IgD-negative memory B cell (primary cell): ENCODE measurements around the gene ABCA13. TPM values are rescaled to one million over a fixed set of nuclear protein-coding genes. Genes with fewer than 3 reads are reported as not detected.

Experiments used
- H3K27ac Mint-ChIP-seq, 3 donors: one replicate each; pipeline ENCODE4 v1.8.0; 2020 to 2022; ENCODE audit warnings: mild to moderate bottlenecking in 3 of 3, mixed read lengths in 3 of 3, moderate library complexity in 1 of 3
- H3K27me3 Mint-ChIP-seq: one replicate; pipeline ENCODE4 v1.8.0; 2021; ENCODE audit warnings: mixed read lengths
- H3K36me3 Mint-ChIP-seq: one replicate; pipeline ENCODE4 v1.8.0; 2020; ENCODE audit warnings: mild to moderate bottlenecking, mixed read lengths
- H3K4me1 Mint-ChIP-seq, 3 donors: one replicate each; pipeline ENCODE4 v1.8.0; 2020 to 2022; ENCODE audit warnings: mixed read lengths in 3 of 3, mild to moderate bottlenecking in 1 of 3
- H3K4me3 Mint-ChIP-seq, 4 donors: one replicate each; pipeline ENCODE4 v1.8.0; 2020 to 2022; ENCODE audit warnings: mild to moderate bottlenecking in 4 of 4, mixed read lengths in 4 of 4, moderate library complexity in 3 of 4
- H3K9me3 Mint-ChIP-seq, 3 donors: one replicate each; pipeline ENCODE4 v1.8.0; 2020 to 2021; ENCODE audit warnings: mixed read lengths in 3 of 3, mild to moderate bottlenecking in 1 of 3
- polyA plus RNA-seq: library from polyadenylated mRNA; unstranded; fragments of 300-500 nt; fragmentation: Illumina TruSeq; gene quantifications from one replicate; pipeline ENCODE4 v1.2.3, GENCODE V29; 2021

Gene ABCA13
- polyA plus RNA-seq, 1 donor from 2014 or later, result not detected

- Mint-ChIP-seq H3K36me3 (no peaks in the 10 kb centered on the region), H3K9me3 (peaks cover 0 to 5% (median 0%) of the 10 kb centered on the region in 3 donors), H3K4me3 (no peak overlapping the region), H3K27me3 (no peaks in the 10 kb centered on the region), H3K4me1 (no peaks in the 10 kb centered on the region), H3K27ac (no peak overlapping the region)
Measured at GRCh38 chr7:48471196-48471595, 299.9 kb downstream of the ABCA13 start.

DNA sequence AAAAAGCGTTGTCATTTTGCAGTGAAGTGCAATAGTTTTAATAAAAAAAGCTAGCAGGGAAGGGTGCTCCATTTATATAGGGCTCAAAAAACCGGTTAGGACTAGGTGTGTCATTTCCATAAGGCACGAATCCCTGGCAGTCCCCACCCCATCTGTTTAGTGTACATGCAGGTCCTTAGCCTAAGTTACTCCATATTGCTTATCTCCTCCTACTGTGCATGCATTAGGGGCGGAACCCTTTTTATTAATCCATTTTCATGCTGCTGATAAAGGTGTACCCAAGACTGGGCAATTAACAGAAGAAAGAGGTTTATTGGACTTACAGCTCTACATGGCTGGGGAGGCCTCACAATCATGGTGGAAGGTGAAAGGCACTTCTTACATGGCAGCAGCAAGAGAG lies 301.4 kb downstream of the ABCA13 start:
- Mint-ChIP-seq H3K36me3 (peaks cover 1% of the 10 kb centered on the region), H3K4me1 (no peaks in the 10 kb centered on the region), H3K27ac (no peak overlapping the region), H3K4me3 (no peak overlapping the region), H3K9me3 (peaks cover 0 to 12% (median 0%) of the 10 kb centered on the region in 3 donors), H3K27me3 (no peaks in the 10 kb centered on the region)

DNA sequence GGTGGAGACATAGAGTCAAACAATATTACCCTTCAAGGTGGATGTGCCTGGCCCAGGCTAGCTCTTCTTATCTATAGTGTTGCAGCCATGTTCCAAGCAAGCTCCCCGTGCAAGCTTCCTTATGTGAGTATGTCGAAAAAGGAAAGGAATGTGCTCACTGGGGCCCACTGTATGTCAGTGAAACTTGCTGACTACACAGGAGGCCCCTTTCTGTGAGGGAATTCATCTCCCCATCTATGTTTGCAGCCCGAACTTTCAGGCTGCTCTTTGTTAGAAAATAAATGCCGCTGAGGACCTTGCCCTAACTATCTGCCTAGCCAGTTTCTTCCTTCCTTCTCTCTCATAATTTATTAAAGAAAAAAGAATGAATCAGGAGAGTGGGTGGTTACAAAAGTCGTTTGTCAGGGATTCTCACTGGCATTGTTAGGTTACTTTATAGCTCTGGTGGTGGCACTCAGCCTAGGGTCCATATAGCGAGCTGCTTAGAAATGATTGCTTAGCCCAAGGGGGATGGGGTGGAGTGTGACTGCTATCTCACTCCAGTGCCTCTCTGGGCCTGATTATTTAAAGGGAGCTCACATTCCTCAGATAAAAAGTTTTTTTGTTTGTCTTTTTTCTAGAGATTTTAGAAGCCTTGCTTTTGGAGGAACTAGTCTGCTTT lies 302.1 kb downstream of the ABCA13 start:
- H3K36me3 Mint-ChIP-seq, result peaks cover 1% of the 10 kb centered on the region
- no peak overlapping the region for H3K4me3 Mint-ChIP-seq
- no peaks in the 10 kb centered on the region for H3K4me1 Mint-ChIP-seq
- peaks cover 0 to 10% (median 2%) of the 10 kb centered on the region in 3 donors for H3K9me3 Mint-ChIP-seq
- no peak overlapping the region for H3K27ac Mint-ChIP-seq
- no peaks in the 10 kb centered on the region for H3K27me3 Mint-ChIP-seq

GRCh38 chr7:48481235-48481634 lies 310.0 kb downstream of the ABCA13 start:
- no peak overlapping the region for H3K4me3 Mint-ChIP-seq
- no peaks in the 10 kb centered on the region for H3K27me3 Mint-ChIP-seq
- no peaks in the 10 kb centered on the region for H3K4me1 Mint-ChIP-seq
- H3K9me3 Mint-ChIP-seq, result peaks cover 2 to 11% (median 5%) of the 10 kb centered on the region in 3 donors
- no peak overlapping the region for H3K27ac Mint-ChIP-seq
- peaks cover 1% of the 10 kb centered on the region for H3K36me3 Mint-ChIP-seq

GRCh38 chr7:48497521-48497920 lies 326.3 kb downstream of the ABCA13 start:
- Mint-ChIP-seq H3K36me3 (no peaks in the 10 kb centered on the region), H3K4me3 (no peak overlapping the region), H3K4me1 (no peaks in the 10 kb centered on the region), H3K27me3 (no peaks in the 10 kb centered on the region), H3K9me3 (peaks cover 0 to 5% (median 0%) of the 10 kb centered on the region in 3 donors), H3K27ac (no peak overlapping the region)

- Mint-ChIP-seq H3K36me3 (no peaks in the 10 kb centered on the region), H3K4me1 (no peaks in the 10 kb centered on the region), H3K27ac (no peak overlapping the region), H3K4me3 (no peak overlapping the region), H3K9me3 (peaks cover 0 to 5% (median 0%) of the 10 kb centered on the region in 3 donors), H3K27me3 (no peaks in the 10 kb centered on the region)
Measured at GRCh38 chr7:48502021-48502420, 330.8 kb downstream of the ABCA13 start.

DNA sequence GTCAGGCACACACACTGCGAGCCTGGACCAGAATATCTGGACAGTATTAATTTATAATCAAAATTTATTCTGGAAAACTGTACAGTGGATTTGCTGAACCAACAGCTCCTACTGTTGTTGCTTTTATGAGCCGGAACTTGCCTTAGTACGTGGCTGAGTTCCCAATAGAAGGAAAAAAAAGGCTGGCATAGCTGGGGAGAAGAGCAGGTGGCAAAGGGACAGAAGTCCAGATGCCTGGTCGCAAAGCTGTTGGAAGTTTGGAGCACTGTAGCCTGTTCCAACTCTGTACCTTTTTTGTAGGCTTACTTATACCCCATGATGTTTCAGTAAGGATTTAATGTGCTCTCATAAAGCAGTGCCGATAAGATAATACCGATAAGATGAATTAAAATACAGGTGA lies 333.8 kb downstream of the ABCA13 start:
- H3K27ac Mint-ChIP-seq, result no peak overlapping the region
- H3K4me3 Mint-ChIP-seq, result no peak overlapping the region
- H3K36me3 Mint-ChIP-seq, result no peaks in the 10 kb centered on the region
- no peaks in the 10 kb centered on the region for H3K4me1 Mint-ChIP-seq
- no peaks in the 10 kb centered on the region for H3K9me3 Mint-ChIP-seq
- no peaks in the 10 kb centered on the region for H3K27me3 Mint-ChIP-seq

DNA sequence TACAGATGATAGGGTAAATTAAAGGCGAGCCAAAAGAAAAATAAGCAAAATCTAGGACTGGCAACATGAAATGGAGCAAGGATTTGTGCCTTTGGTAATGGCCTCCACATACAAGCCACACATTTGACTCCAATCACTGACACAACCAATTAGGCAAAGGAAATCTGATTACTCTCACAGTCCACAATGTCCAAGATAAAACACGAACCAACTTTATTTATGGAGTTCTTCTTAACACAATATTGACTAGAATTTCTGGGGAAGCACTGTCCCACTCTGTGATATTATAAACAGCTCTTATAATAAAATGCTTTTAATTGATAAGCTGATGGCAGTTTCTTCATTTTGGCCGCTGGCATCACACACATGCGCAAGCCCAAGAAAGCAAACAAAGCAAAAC lies 334.2 kb downstream of the ABCA13 start:
- Mint-ChIP-seq H3K9me3 (no peaks in the 10 kb centered on the region), H3K36me3 (no peaks in the 10 kb centered on the region), H3K27ac (no peak overlapping the region), H3K4me1 (no peaks in the 10 kb centered on the region), H3K27me3 (no peaks in the 10 kb centered on the region), H3K4me3 (no peak overlapping the region)

DNA sequence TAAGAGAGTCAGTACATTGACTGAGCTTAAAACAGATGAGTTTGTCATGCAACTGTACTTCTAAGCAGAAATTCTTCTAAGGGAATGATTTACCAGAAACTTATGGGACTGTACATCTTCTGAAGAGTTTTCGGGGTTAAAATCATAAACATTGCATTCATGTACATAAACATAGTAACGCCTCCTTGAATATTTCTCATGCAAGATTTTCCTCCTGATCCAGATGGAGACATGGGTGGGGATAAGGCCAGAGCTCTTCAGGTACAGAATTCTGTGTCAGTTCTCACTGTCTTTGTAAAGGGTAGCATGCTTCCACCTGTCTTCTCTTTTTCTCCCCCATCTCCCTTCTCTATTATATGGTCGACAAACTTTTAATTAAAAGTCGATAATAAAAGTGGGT lies 335.3 kb downstream of the ABCA13 start:
- Mint-ChIP-seq H3K9me3 (no peaks in the 10 kb centered on the region), H3K4me1 (no peaks in the 10 kb centered on the region), H3K27me3 (no peaks in the 10 kb centered on the region), H3K27ac (no peak overlapping the region), H3K4me3 (no peak overlapping the region), H3K36me3 (no peaks in the 10 kb centered on the region)

- no peak overlapping the region for H3K4me3 Mint-ChIP-seq
- no peaks in the 10 kb centered on the region for H3K4me1 Mint-ChIP-seq
- H3K27ac Mint-ChIP-seq, result no peak overlapping the region
- no peaks in the 10 kb centered on the region for H3K27me3 Mint-ChIP-seq
- no peaks in the 10 kb centered on the region for H3K36me3 Mint-ChIP-seq
- no peaks in the 10 kb centered on the region for H3K9me3 Mint-ChIP-seq
Measured at GRCh38 chr7:48511080-48511479, 339.8 kb downstream of the ABCA13 start.

GRCh38 chr7:48512892-48513291 lies 341.6 kb downstream of the ABCA13 start:
- Mint-ChIP-seq H3K4me3 (no peak overlapping the region), H3K27ac (peak overlapping the region in 1 of 3 donors; percentile 47), H3K36me3 (no peaks in the 10 kb centered on the region), H3K9me3 (no peaks in the 10 kb centered on the region), H3K27me3 (no peaks in the 10 kb centered on the region), H3K4me1 (no peaks in the 10 kb centered on the region)

- peaks cover 0 to 2% (median 0%) of the 10 kb centered on the region in 3 donors for H3K9me3 Mint-ChIP-seq
- H3K36me3 Mint-ChIP-seq, result peaks cover 3% of the 10 kb centered on the region
- H3K27me3 Mint-ChIP-seq, result no peaks in the 10 kb centered on the region
- H3K4me3 Mint-ChIP-seq, result no peak overlapping the region
- H3K27ac Mint-ChIP-seq, result no peak overlapping the region
- H3K4me1 Mint-ChIP-seq, result no peaks in the 10 kb centered on the region
Measured at GRCh38 chr7:48515171-48515570, 343.9 kb downstream of the ABCA13 start.

- Mint-ChIP-seq H3K36me3 (peaks cover 3% of the 10 kb centered on the region), H3K4me1 (no peaks in the 10 kb centered on the region), H3K27ac (no peak overlapping the region), H3K27me3 (no peaks in the 10 kb centered on the region), H3K4me3 (no peak overlapping the region), H3K9me3 (peaks cover 0 to 5% (median 0%) of the 10 kb centered on the region in 3 donors)
Measured at GRCh38 chr7:48518092-48518491, 346.8 kb downstream of the ABCA13 start.

- H3K36me3 Mint-ChIP-seq, result peaks cover 3% of the 10 kb centered on the region
- H3K27ac Mint-ChIP-seq, result no peak overlapping the region
- peaks cover 0 to 5% (median 0%) of the 10 kb centered on the region in 3 donors for H3K9me3 Mint-ChIP-seq
- no peak overlapping the region for H3K4me3 Mint-ChIP-seq
- no peaks in the 10 kb centered on the region for H3K27me3 Mint-ChIP-seq
- no peaks in the 10 kb centered on the region for H3K4me1 Mint-ChIP-seq
Measured at GRCh38 chr7:48522692-48523091, 351.4 kb downstream of the ABCA13 start.

DNA sequence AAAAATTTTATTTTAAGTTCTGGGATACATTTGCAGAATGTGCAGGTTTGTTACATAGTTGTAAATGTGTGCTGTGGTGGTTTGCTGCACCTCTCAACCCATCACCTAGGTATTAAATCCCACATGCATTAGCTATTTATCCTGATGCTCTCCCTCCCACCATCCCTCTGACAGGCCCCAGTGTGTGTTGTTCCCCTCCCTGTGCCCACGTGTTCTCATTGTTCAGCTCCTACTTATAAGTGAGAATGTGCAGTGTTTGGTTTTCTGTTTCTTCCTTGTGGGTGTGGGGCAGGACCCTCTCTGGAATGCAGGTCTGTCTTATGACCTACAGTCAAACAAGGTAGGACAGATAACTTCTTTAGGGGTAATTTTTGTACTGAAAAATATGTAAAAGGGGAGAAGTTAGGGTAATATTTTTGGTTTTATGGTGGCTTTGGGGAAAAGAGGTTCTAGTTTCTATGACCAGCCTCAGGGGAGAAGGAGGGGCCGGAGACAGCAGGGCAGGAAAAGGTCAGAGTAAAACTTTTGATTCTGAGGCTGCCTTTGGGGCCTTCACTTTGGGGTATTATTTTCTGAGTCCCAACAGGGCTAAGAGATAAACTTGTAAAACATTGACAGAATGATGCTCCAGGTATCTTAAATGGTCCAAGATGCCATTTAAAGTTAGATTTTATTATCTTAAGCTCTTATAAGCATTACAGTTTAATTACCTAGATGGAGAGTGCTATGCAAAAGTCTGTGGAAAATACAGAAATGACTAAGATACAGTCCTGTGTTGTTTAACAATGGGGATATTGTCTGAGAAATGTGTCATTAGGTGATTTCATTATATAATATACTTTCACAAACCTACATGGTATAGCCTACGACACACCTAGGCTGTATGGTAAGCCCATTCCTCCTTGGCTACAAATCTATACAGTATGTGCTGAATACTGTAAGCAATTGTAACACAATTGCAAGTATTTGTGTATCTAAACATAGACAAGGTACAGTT lies 354.8 kb downstream of the ABCA13 start:
- Mint-ChIP-seq H3K4me1 (no peaks in the 10 kb centered on the region), H3K27ac (no peak overlapping the region), H3K27me3 (no peaks in the 10 kb centered on the region), H3K36me3 (no peaks in the 10 kb centered on the region), H3K9me3 (peaks cover 1 to 6% (median 3%) of the 10 kb centered on the region in 3 donors), H3K4me3 (no peak overlapping the region)
